Sigmoid colon (tissue), 4 donors: ENCODE measurements around the gene NEK9.

Experiments used
- CTCF ChIP-seq, 4 experiments: fragments of 450-650 bp in 3 of 4; fragments of 200-600 bp in 1 of 4; IDR thresholded peaks; one replicate each; pipeline ENCODE4 v1.5.1; 2016 to 2019; ENCODE audit warnings: antibody characterized with exemption in 4 of 4, mild to moderate bottlenecking in 3 of 4, moderate library complexity in 2 of 4
- EP300 ChIP-seq, 4 donors: sonication (generic); formaldehyde crosslinking; IDR thresholded peaks; one replicate each; pipeline ENCODE4 v1.6.1; 2017; ENCODE audit warnings: antibody characterized with exemption in 4 of 4
- POLR2A ChIP-seq, 2 donors: fragments of 450-650 bp; IDR thresholded peaks; one replicate each; pipeline ENCODE4 v1.6.1; 2016; ENCODE audit warnings: antibody characterized with exemption in 2 of 2, mild to moderate bottlenecking in 2 of 2, moderate library complexity in 2 of 2
- POLR2AphosphoS5 ChIP-seq, 4 donors: sonication (generic); formaldehyde crosslinking; IDR thresholded peaks; one replicate each; pipeline ENCODE4 v1.6.1; 2017; ENCODE audit warnings: antibody characterized with exemption in 4 of 4

- TF ChIP-seq CTCF (IDR thresholded peaks at IDR 0.05) (no peak), EP300 (IDR thresholded peaks at IDR 0.05) (no peak), POLR2AphosphoS5 (IDR thresholded peaks at IDR 0.05) (no peak), POLR2A (IDR thresholded peaks at IDR 0.05) (no peak)
Measured at GRCh38 chr14:75079521-75079920, 47.3 kb downstream of the NEK9 start.
